ENCODE results near the gene NEUROG2.

- no peak for TF ChIP-seq BHLHE40 (IDR thresholded peaks at IDR 0.05; ENCODE audit: low read length)
- no peak for TF ChIP-seq HDAC6 (IDR thresholded peaks at IDR 0.05; ENCODE audit: low read depth, low read length)
- TF ChIP-seq ZNF121 (CRISPR knock-in tag; conservative IDR thresholded peaks at IDR 0.05) = no peak
- TF ChIP-seq REST (IDR thresholded peaks at IDR 0.05; ENCODE audit: borderline replicate concordance) = no peak
- TF ChIP-seq REST (CRISPR knock-in tag; IDR thresholded peaks at IDR 0.05; ENCODE audit: low read depth) = no peak
- TF ChIP-seq, protein P1, sequence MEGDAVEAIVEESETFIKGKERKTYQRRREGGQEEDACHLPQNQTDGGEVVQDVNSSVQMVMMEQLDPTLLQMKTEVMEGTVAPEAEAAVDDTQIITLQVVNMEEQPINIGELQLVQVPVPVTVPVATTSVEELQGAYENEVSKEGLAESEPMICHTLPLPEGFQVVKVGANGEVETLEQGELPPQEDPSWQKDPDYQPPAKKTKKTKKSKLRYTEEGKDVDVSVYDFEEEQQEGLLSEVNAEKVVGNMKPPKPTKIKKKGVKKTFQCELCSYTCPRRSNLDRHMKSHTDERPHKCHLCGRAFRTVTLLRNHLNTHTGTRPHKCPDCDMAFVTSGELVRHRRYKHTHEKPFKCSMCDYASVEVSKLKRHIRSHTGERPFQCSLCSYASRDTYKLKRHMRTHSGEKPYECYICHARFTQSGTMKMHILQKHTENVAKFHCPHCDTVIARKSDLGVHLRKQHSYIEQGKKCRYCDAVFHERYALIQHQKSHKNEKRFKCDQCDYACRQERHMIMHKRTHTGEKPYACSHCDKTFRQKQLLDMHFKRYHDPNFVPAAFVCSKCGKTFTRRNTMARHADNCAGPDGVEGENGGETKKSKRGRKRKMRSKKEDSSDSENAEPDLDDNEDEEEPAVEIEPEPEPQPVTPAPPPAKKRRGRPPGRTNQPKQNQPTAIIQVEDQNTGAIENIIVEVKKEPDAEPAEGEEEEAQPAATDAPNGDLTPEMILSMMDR (IDR thresholded peaks at IDR 0.05 in 2 of 3, conservative IDR thresholded peaks at IDR 0.05 in 1 of 3; ENCODE audit: insufficient read depth in 2 of 3, low read depth in 1 of 3, low read length in 3 of 3) = no peak
- no peak for TF ChIP-seq NFIC (IDR thresholded peaks at IDR 0.05)
- no peak for TF ChIP-seq EZH2 (IDR thresholded peaks at IDR 0.05; ENCODE audit: borderline replicate concordance, low read depth, low read length)
- TF ChIP-seq ARID2 (IDR thresholded peaks at IDR 0.05) = no peak
Observed at GRCh38 chr4:112510291-112511092, 5.5 kb downstream of the NEUROG2 start.

Measured in K562 (cell line).